22Rv1 (cell line): ENCODE data around the gene SLC6A9.

Source experiments
- CTCF ChIP-seq: fragments of 450-650 bp; IDR thresholded peaks from 2 replicates; pipeline ENCODE4 v1.5.1; 2017; ENCODE audit warnings: mild to moderate bottlenecking
- ZFX ChIP-seq: fragments of 450-650 bp; IDR thresholded peaks from 2 replicates; pipeline ENCODE4 v1.6.1; 2017; ENCODE audit warnings: antibody characterized with exemption, borderline replicate concordance

- TF ChIP-seq CTCF, result no peak
- no peak for TF ChIP-seq ZFX
Observed at GRCh38 chr1:43974443-43975248, 56.6 kb downstream of the SLC6A9 start, which contains the start of gene ATP6V0B.
